HepG2 (cell line): ENCODE results near the gene FAT2. TPM values are rescaled to one million over a fixed set of nuclear protein-coding genes. Genes with fewer than 3 reads are reported as not detected.

ENCODE experiments used
- ATAC-seq: fragments of 200-7000 bp; cut with Tn5 transposase; 3 replicates; pipeline ENCODE4 v1.9.1; 2020; ENCODE audit warnings: mild to moderate bottlenecking, moderate library complexity
- BruUV-seq: library from RNA; stranded (reverse); fragments of 400-500 nt; replicated peaks from 2 replicates; lab custom pipeline; 2021; lab: Mats Ljungman, UMichigan
- CTCF ChIA-PET: fragments of 300-600 bp; formaldehyde crosslinking; extraction: SDS; loops from one replicate; lab custom pipeline; 2021; ENCODE audit warnings: low total read pairs, inconsistent platforms, low intra/inter-chr PET ratio; lab: Yijun Ruan, JAX
- POLR2A ChIA-PET: fragments of 350-600 bp; sonication (Branson Sonifier 250); formaldehyde crosslinking; loops from one replicate; lab custom pipeline; 2020; ENCODE audit warnings: antibody characterized with exemption, inconsistent platforms; lab: Yijun Ruan, JAX
- DNase-seq: peaks from one replicate; pipeline ENCODE4 v3.0.0-alpha.2; 2015; ENCODE audit warnings: low spot score
- FAIRE-seq: peaks from 3 replicates; lab custom pipeline; 2011; peaks lifted over from hg19 to GRCh38; lab: Jason Lieb, UNC
- H2AFZ ChIP-seq: one replicate; pipeline ENCODE4 v1.6.1; 2011; ENCODE audit warnings: low read length, inconsistent platforms
- H3K27ac ChIP-seq: fragments of 300-600 bp; 3 replicates; pipeline ENCODE4 v1.8.0; 2011; ENCODE audit warnings: mixed run types, mild to moderate bottlenecking, mixed read lengths, low read length, inconsistent platforms; ENCODE audit not compliant: insufficient read depth; ENCODE audit errors: extremely low read length
- H3K27me3 ChIP-seq, 2 experiments: fragments of 200-600 bp in 1 of 2; 2 replicates in 1 of 2; 3 replicates in 1 of 2; pipeline versions ENCODE4 v1.6.0 to v1.8.0; 2011; ENCODE audit warnings: low read length in 2 of 2, mild to moderate bottlenecking in 2 of 2, moderate library complexity in 2 of 2, inconsistent platforms in 1 of 2; ENCODE audit not compliant: insufficient read depth in 2 of 2, control insufficient read depth in 1 of 2
- H3K36me3 ChIP-seq, 2 experiments: fragments of 200-600 bp in 1 of 2; replicated peaks in 1 of 2; 2 replicates in 1 of 2; 3 replicates in 1 of 2; pipeline versions ENCODE4 v1.5.1 to v1.8.0; 2011; ENCODE audit warnings: low read length in 2 of 2, inconsistent platforms in 1 of 2; ENCODE audit not compliant: insufficient read depth in 2 of 2, control insufficient read depth in 1 of 2
- H3K4me1 ChIP-seq: 2 replicates; pipeline ENCODE4 v1.5.1; 2012; ENCODE audit warnings: low read length, inconsistent platforms; ENCODE audit not compliant: insufficient read depth
- H3K4me2 ChIP-seq: 2 replicates; pipeline ENCODE4 v1.6.0; 2011; ENCODE audit warnings: low read depth, low read length, inconsistent platforms
- H3K4me3 ChIP-seq, 3 experiments: fragments of 200-600 bp in 1 of 3; sonication (generic), shearing (Covaris generic) in 1 of 3; replicated peaks in 1 of 3; 2 replicates each; pipeline ENCODE4 v1.5.1; 2011 to 2016; ENCODE audit warnings: low read length in 3 of 3, inconsistent platforms in 2 of 3, low read depth in 2 of 3, mild to moderate bottlenecking in 2 of 3, control low read depth in 1 of 3, mixed read lengths in 1 of 3; ENCODE audit not compliant: insufficient read depth in 1 of 3
- H3K79me2 ChIP-seq: one replicate; pipeline ENCODE4 v1.6.1; 2011; ENCODE audit warnings: low read length, inconsistent platforms; ENCODE audit not compliant: insufficient read depth
- H3K9ac ChIP-seq: 2 replicates; pipeline ENCODE4 v1.6.0; 2011; ENCODE audit warnings: mild to moderate bottlenecking, low read depth, low read length, inconsistent platforms; ENCODE audit not compliant: insufficient read depth
- H3K9me3 ChIP-seq: 2 replicates; pipeline ENCODE4 v1.5.1; 2012; ENCODE audit warnings: mild to moderate bottlenecking, low read length
- H4K20me1 ChIP-seq: 2 replicates; pipeline ENCODE4 v1.6.0; 2011; ENCODE audit warnings: inconsistent platforms, mild to moderate bottlenecking, low read length, moderate library complexity; ENCODE audit not compliant: insufficient read depth
- MEIS2 ChIP-seq: sonication (generic); formaldehyde crosslinking; IDR thresholded peaks from 2 replicates; pipeline ENCODE4 v1.9.0; 2021; ENCODE audit warnings: mild to moderate bottlenecking, missing genetic modification reagents
- MTF2 ChIP-seq: sonication (generic); formaldehyde crosslinking; IDR thresholded peaks from 2 replicates; pipeline ENCODE4 v1.5.0; 2020; ENCODE audit warnings: missing genetic modification reagents, borderline replicate concordance
- RFX5 ChIP-seq: IDR thresholded peaks from 2 replicates; pipeline ENCODE4 v1.6.1; 2011; ENCODE audit warnings: low read depth, low read length, improper control_type of control experiment
- SETDB1 ChIP-seq: sonication (generic); formaldehyde crosslinking; IDR thresholded peaks from 2 replicates; pipeline ENCODE4 v1.5.1; 2020; ENCODE audit warnings: missing genetic modification reagents, mild to moderate bottlenecking, borderline replicate concordance
- USF2 ChIP-seq, 2 experiments: sonication (generic) in 1 of 2; formaldehyde crosslinking in 1 of 2; IDR thresholded peaks; 2 replicates each; pipeline versions ENCODE4 v1.5.1 to v1.6.1; 2011 to 2020; ENCODE audit warnings: borderline replicate concordance in 1 of 2, low read depth in 1 of 2, low read length in 1 of 2, mild to moderate bottlenecking in 1 of 2, missing genetic modification reagents in 1 of 2, moderate library complexity in 1 of 2
- ZNF607 ChIP-seq: sonication (generic); formaldehyde crosslinking; IDR thresholded peaks from 2 replicates; pipeline ENCODE4 v1.5.1; 2020; ENCODE audit warnings: missing genetic modification reagents, mild to moderate bottlenecking, borderline replicate concordance
- ZNF766 ChIP-seq: sonication (generic); formaldehyde crosslinking; IDR thresholded peaks from 2 replicates; pipeline ENCODE4 v1.5.0; 2020; ENCODE audit warnings: missing genetic modification reagents, borderline replicate concordance
- WGBS: methylation state at CpG from one replicate; pipeline ENCODE4 v1.1.6; 2017; ENCODE audit warnings: low lambda C conversion rate; 5-methylcytosine and 5-hydroxymethylcytosine counted together
- in situ Hi-C: cut with HindIII; loops from 2 replicates; pipeline ENCODE4 v1.10.0; 2017; ENCODE audit warnings: low pct_unique_long_range_greater_than_20kb; ENCODE audit not compliant: extremely low pct_ligation_motif_present
- intact Hi-C: fragments of 100-400 bp; cut with micrococcal nuclease; formaldehyde crosslinking; loops from one replicate; pipeline ENCODE4 v1.10.0; 2022; ENCODE audit not compliant: unreplicated experiment
- polyA plus RNA-seq, 8 experiments: library from polyadenylated mRNA; depleted of rRNA in 3 of 8; stranded (reverse) in 7 of 8; unstranded in 1 of 8; fragments of >200 nt; fragmentation: Illumina TruSeq in 4 of 8; extraction: Trizol in 4 of 8; gene quantifications; 2 replicates each; pipeline versions ENCODE4 v1.2.1 to v1.2.3, GENCODE V29; 2011 to 2016; ENCODE audit warnings: low read depth in 4 of 8, missing spikeins in 1 of 8, mixed read lengths in 1 of 8; ENCODE audit not compliant: insufficient read depth in 1 of 8
- total RNA-seq, 5 experiments: library from RNA; depleted of rRNA; stranded (reverse); fragments of >200 nt; fragmentation: Illumina TruSeq; extraction: Trizol; gene quantifications; 2 replicates each; pipeline ENCODE4 v1.2.3, GENCODE V29; 2016; ENCODE audit warnings: low read depth in 1 of 5
- TF ChIP-seq, protein P1 (sequence below): sonication (generic); formaldehyde crosslinking; IDR thresholded peaks from 2 replicates; pipeline ENCODE4 v1.8.0; 2022; ENCODE audit warnings: mild to moderate bottlenecking, missing genetic modification reagents, moderate library complexity

Gene FAT2
- total and polyA plus RNA-seq, 2 of the 13 experiments (the other 11 are each of a cell fraction or from before 2014, with no cell fraction given): not detected

- no peak; the same call in 1 of the 2 replicates for TF ChIP-seq USF2 (IDR thresholded peaks at IDR 0.05; ENCODE audit: low read depth, low read length)
- TF ChIP-seq USF2 (CRISPR knock-in tag; IDR thresholded peaks at IDR 0.05; ENCODE audit: borderline replicate concordance): peak; percentile 78; the same call in 1 of the 2 replicates
- TF ChIP-seq, all 625 proteins: peak for 19
Observed at GRCh38 chr5:151592855-151593408, 1.8 kb upstream of the FAT2 start (continued).

- Histone ChIP-seq H3K27me3 (peaks cover 1 to 14% of the 10 kb centered on the region in 2 experiments; a peak in 3 of 5 replicates), H3K36me3 (no peaks in the 10 kb centered on the region), H4K20me1 (no peaks in the 10 kb centered on the region), H3K9me3 (no peaks in the 10 kb centered on the region), H3K4me1 (peaks cover 19% of the 10 kb centered on the region), H3K4me2 (no peak overlapping the region), H3K27ac (no peak overlapping the region), H3K79me2 (no peaks in the 10 kb centered on the region), H3K9ac (no peak overlapping the region), H3K4me3 (no peak overlapping the region), H2AFZ (no peak overlapping the region)
- no TSS peak for BruUV-seq
- DNase-seq (no peak), FAIRE-seq (no peak), ATAC-seq (no peak)
- in situ Hi-C loops (no loop called here), intact Hi-C loops (no loop called here)
- ChIA-PET CTCF (no interaction called here), POLR2A (no interaction called here)
- 29% methylated on average over 6 of the region's 6 CpGs for WGBS
- TF ChIP-seq MEIS2 (no peak), RFX5 (no peak), SETDB1 (CRISPR knock-in tag) (no peak), MTF2 (no peak), ZNF766 (no peak), ZNF607 (CRISPR knock-in tag) (no peak)
- TF ChIP-seq, protein P1, sequence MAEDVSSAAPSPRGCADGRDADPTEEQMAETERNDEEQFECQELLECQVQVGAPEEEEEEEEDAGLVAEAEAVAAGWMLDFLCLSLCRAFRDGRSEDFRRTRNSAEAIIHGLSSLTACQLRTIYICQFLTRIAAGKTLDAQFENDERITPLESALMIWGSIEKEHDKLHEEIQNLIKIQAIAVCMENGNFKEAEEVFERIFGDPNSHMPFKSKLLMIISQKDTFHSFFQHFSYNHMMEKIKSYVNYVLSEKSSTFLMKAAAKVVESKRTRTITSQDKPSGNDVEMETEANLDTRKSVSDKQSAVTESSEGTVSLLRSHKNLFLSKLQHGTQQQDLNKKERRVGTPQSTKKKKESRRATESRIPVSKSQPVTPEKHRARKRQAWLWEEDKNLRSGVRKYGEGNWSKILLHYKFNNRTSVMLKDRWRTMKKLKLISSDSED (CRISPR knock-in tag): no peak
Observed at GRCh38 chr5:151589878-151590570, 1.1 kb downstream of the FAT2 start.
